HUES64 (cell line): ENCODE data around the gene WLS.

Experiments used
- H3K27ac ChIP-seq: 2 replicates; pipeline ENCODE4 v1.7.0; 2013; ENCODE audit warnings: low read depth, low read length, inconsistent platforms
- H3K27me3 ChIP-seq: 2 replicates; pipeline ENCODE4 v1.6.1; 2013; ENCODE audit warnings: mild to moderate bottlenecking, low read length; ENCODE audit not compliant: insufficient read depth
- H3K36me3 ChIP-seq: 2 replicates; pipeline ENCODE4 v1.6.1; 2013; ENCODE audit warnings: mild to moderate bottlenecking, low read length; ENCODE audit not compliant: insufficient read depth
- H3K4me1 ChIP-seq: 2 replicates; pipeline ENCODE4 v1.6.1; 2013; ENCODE audit warnings: mild to moderate bottlenecking, low read length, moderate library complexity; ENCODE audit not compliant: insufficient read depth
- H3K4me3 ChIP-seq: 2 replicates; pipeline ENCODE4 v1.5.1; 2013; ENCODE audit warnings: mild to moderate bottlenecking, low read length, moderate library complexity
- H3K9ac ChIP-seq: 2 replicates; pipeline ENCODE4 v1.6.1; 2013; ENCODE audit warnings: mild to moderate bottlenecking, low read depth, low read length
- H3K9me3 ChIP-seq: 2 replicates; pipeline ENCODE4 v1.6.1; 2013; ENCODE audit warnings: low read depth, low read length; ENCODE audit not compliant: insufficient read depth
- WGBS: fragments of 150-250, 120-280 bp; methylation state at CpG from one replicate; pipeline ENCODE4 v1.1.7; 2013; ENCODE audit warnings: missing lambda C conversion rate; 5-methylcytosine and 5-hydroxymethylcytosine counted together

WLS gene

GRCh38 chr1:68147534-68148171 lies 84.7 kb downstream of the WLS start:
- Histone ChIP-seq H3K27me3 (no peaks in the 10 kb centered on the region), H3K27ac (no peak overlapping the region), H3K4me3 (no peak overlapping the region), H3K4me1 (0 out of 2 replicates have a peak, but pooled peaks cover 3% of the 10 kb centered on the region), H3K9me3 (no peaks in the 10 kb centered on the region), H3K9ac (no peak overlapping the region), H3K36me3 (peaks cover 49% of the 10 kb centered on the region; the same call in 1 of the 2 replicates)
- WGBS = 84% methylated on average over 4 of the region's 4 CpGs

GRCh38 chr1:68145418-68146126 lies 86.8 kb downstream of the WLS start:
- H3K9ac ChIP-seq = no peak overlapping the region
- no peak overlapping the region for H3K4me3 ChIP-seq
- no peaks in the 10 kb centered on the region for H3K9me3 ChIP-seq
- H3K27me3 ChIP-seq = no peaks in the 10 kb centered on the region
- H3K36me3 ChIP-seq = peaks cover 43% of the 10 kb centered on the region; the same call in 1 of the 2 replicates
- 93% methylated on average over 10 of the region's 10 CpGs for WGBS
- H3K27ac ChIP-seq = no peak overlapping the region
- peaks cover 14% of the 10 kb centered on the region for H3K4me1 ChIP-seq

GRCh38 chr1:68144856-68145255 lies 87.5 kb downstream of the WLS start:
- no peaks in the 10 kb centered on the region for H3K9me3 ChIP-seq
- no peak overlapping the region for H3K27ac ChIP-seq
- peaks cover 18% of the 10 kb centered on the region for H3K4me1 ChIP-seq
- H3K27me3 ChIP-seq = no peaks in the 10 kb centered on the region
- peaks cover 39% of the 10 kb centered on the region; the same call in 1 of the 2 replicates for H3K36me3 ChIP-seq
- 97% methylated on average over 4 of the region's 4 CpGs for WGBS
- H3K9ac ChIP-seq = no peak overlapping the region
- no peak overlapping the region for H3K4me3 ChIP-seq

- Histone ChIP-seq H3K27ac (no peak overlapping the region), H3K27me3 (no peaks in the 10 kb centered on the region), H3K36me3 (peaks cover 32% of the 10 kb centered on the region; the same call in 1 of the 2 replicates), H3K9me3 (no peaks in the 10 kb centered on the region), H3K4me3 (no peak overlapping the region), H3K4me1 (peaks cover 18% of the 10 kb centered on the region), H3K9ac (no peak overlapping the region)
- no CpG with 5 or more reads among the region's 2 CpGs for WGBS
Measured at GRCh38 chr1:68143633-68144032, 88.7 kb downstream of the WLS start.

- H3K9me3 ChIP-seq = no peaks in the 10 kb centered on the region
- peaks cover 20% of the 10 kb centered on the region; the same call in 1 of the 2 replicates for H3K36me3 ChIP-seq
- peaks cover 18% of the 10 kb centered on the region for H3K4me1 ChIP-seq
- H3K9ac ChIP-seq = no peak overlapping the region
- H3K27me3 ChIP-seq = no peaks in the 10 kb centered on the region
- no peak overlapping the region for H3K4me3 ChIP-seq
- 66% methylated on average over 1 of the region's 3 CpGs for WGBS
- no peak overlapping the region for H3K27ac ChIP-seq
Measured at GRCh38 chr1:68142461-68142860, 89.9 kb downstream of the WLS start.

- no peaks in the 10 kb centered on the region for H3K9me3 ChIP-seq
- H3K36me3 ChIP-seq = peaks cover 17% of the 10 kb centered on the region; the same call in 1 of the 2 replicates
- peaks cover 18% of the 10 kb centered on the region for H3K4me1 ChIP-seq
- WGBS = 76% methylated on average over 4 of the region's 5 CpGs
- peak overlapping the region; percentile 60; the same call in 1 of the 2 replicates for H3K27ac ChIP-seq
- no peaks in the 10 kb centered on the region for H3K27me3 ChIP-seq
- H3K4me3 ChIP-seq = no peak overlapping the region
- H3K9ac ChIP-seq = no peak overlapping the region
Measured at GRCh38 chr1:68142036-68142435, 90.3 kb downstream of the WLS start.

- Histone ChIP-seq H3K4me3 (no peak overlapping the region), H3K4me1 (peaks cover 18% of the 10 kb centered on the region), H3K27me3 (no peaks in the 10 kb centered on the region), H3K27ac (peak overlapping the region; percentile 60), H3K9ac (peak overlapping the region; percentile 42), H3K36me3 (peaks cover 23% of the 10 kb centered on the region; the same call in 1 of the 2 replicates), H3K9me3 (no peaks in the 10 kb centered on the region)
- 70% methylated on average over 13 of the region's 15 CpGs for WGBS
Measured at GRCh38 chr1:68141071-68142021, 91.0 kb downstream of the WLS start.

- H3K4me3 ChIP-seq = no peak overlapping the region
- 89% methylated on average over 4 of the region's 4 CpGs for WGBS
- H3K36me3 ChIP-seq = peaks cover 22% of the 10 kb centered on the region; the same call in 1 of the 2 replicates
- H3K4me1 ChIP-seq = peaks cover 18% of the 10 kb centered on the region
- no peaks in the 10 kb centered on the region for H3K27me3 ChIP-seq
- H3K27ac ChIP-seq = 0 out of 2 replicates have a peak overlapping the region, but pooled peaks have one; percentile 19
- no peaks in the 10 kb centered on the region for H3K9me3 ChIP-seq
- H3K9ac ChIP-seq = no peak overlapping the region
Measured at GRCh38 chr1:68140536-68140935, 91.8 kb downstream of the WLS start.

GRCh38 chr1:68136187-68136586 lies 96.1 kb downstream of the WLS start:
- Histone ChIP-seq H3K27me3 (no peaks in the 10 kb centered on the region), H3K27ac (no peak overlapping the region), H3K36me3 (peaks cover 28% of the 10 kb centered on the region; the same call in 1 of the 2 replicates), H3K9ac (no peak overlapping the region), H3K4me1 (peaks cover 6% of the 10 kb centered on the region), H3K9me3 (no peaks in the 10 kb centered on the region), H3K4me3 (no peak overlapping the region)
- WGBS = 89% methylated on average over 2 of the region's 2 CpGs

GRCh38 chr1:68132426-68133130 lies 99.7 kb downstream of the WLS start:
- H3K9ac ChIP-seq = no peak overlapping the region
- no peaks in the 10 kb centered on the region for H3K27me3 ChIP-seq
- H3K27ac ChIP-seq = no peak overlapping the region
- no peaks in the 10 kb centered on the region for H3K9me3 ChIP-seq
- no peak overlapping the region for H3K4me3 ChIP-seq
- H3K4me1 ChIP-seq = peaks cover 10% of the 10 kb centered on the region; the same call in 1 of the 2 replicates
- WGBS = 91% methylated on average over 8 of the region's 8 CpGs
- peaks cover 31% of the 10 kb centered on the region; the same call in 1 of the 2 replicates for H3K36me3 ChIP-seq
